ENCODE data around the gene TYROBP.

- no peak for TF ChIP-seq YY1 (IDR thresholded peaks at IDR 0.05; ENCODE audit: insufficient read depth, insufficient read length)
- TF ChIP-seq ZNF274 (IDR thresholded peaks at IDR 0.05; ENCODE audit: low read depth, low read length): no peak
- TF ChIP-seq SUZ12 (IDR thresholded peaks at IDR 0.05; ENCODE audit: extremely low read depth, insufficient read depth, insufficient read length): no peak
These were observed 45.6 kb downstream of the TYROBP start for GRCh38 chr19:35862528-35862927.
